Endothelial cell of umbilical vein (primary cell): Measurements from ENCODE around the gene CEP192.

Experiments used
- CTCF ChIP-seq, 2 donors: IDR thresholded peaks; 1 replicate in 1 of 2; 2 replicates in 1 of 2; pipeline ENCODE4 v1.5.1; 2011; ENCODE audit warnings: low read length in 2 of 2, mild to moderate bottlenecking in 2 of 2, moderate library complexity in 2 of 2, control low read depth in 1 of 2, inconsistent platforms in 1 of 2, low read depth in 1 of 2; ENCODE audit not compliant: insufficient read depth in 1 of 2; ENCODE audit errors: extremely low read depth in 1 of 2
- EZH2 ChIP-seq: IDR thresholded peaks from 2 replicates; pipeline ENCODE4 v1.6.1; 2012; ENCODE audit warnings: borderline replicate concordance, low read depth, mild to moderate bottlenecking, moderate library complexity, low read length, inconsistent platforms; ENCODE audit not compliant: severe bottlenecking
- FOS ChIP-seq: IDR thresholded peaks from 2 replicates; pipeline ENCODE4 v1.6.1; 2011; ENCODE audit warnings: mild to moderate bottlenecking, low read length, moderate library complexity, borderline replicate concordance; ENCODE audit not compliant: insufficient read depth
- JUN ChIP-seq: IDR thresholded peaks from 2 replicates; pipeline ENCODE4 v1.6.1; 2011; ENCODE audit warnings: borderline replicate concordance, low read depth; ENCODE audit not compliant: insufficient read length, insufficient read depth
- MAX ChIP-seq: IDR thresholded peaks from 2 replicates; pipeline ENCODE4 v1.6.1; 2011; ENCODE audit not compliant: insufficient read depth, insufficient read length
- MYC ChIP-seq: IDR thresholded peaks from one replicate; pipeline ENCODE4 v1.6.1; 2011; ENCODE audit warnings: mild to moderate bottlenecking, low read depth, low read length
- POLR2A ChIP-seq: IDR thresholded peaks from 2 replicates; pipeline ENCODE4 v1.6.1; 2012; ENCODE audit warnings: low read depth, mild to moderate bottlenecking, control low read depth, low read length
- POLR2AphosphoS5 ChIP-seq: IDR thresholded peaks from 2 replicates; pipeline ENCODE4 v1.6.1; 2012; ENCODE audit warnings: low read depth, mild to moderate bottlenecking, control low read depth, low read length, moderate library complexity; ENCODE audit not compliant: insufficient read depth

GRCh38 chr18:12947285-12948049 is 43.7 kb upstream of the CEP192 start, which contains the start of gene SEH1L:
- TF ChIP-seq CTCF (IDR thresholded peaks at IDR 0.05; ENCODE audit: extremely low read depth in 1 of 2, insufficient read depth in 1 of 2, low read depth in 1 of 2, low read length in 2 of 2), result no peak
- TF ChIP-seq POLR2AphosphoS5, result no peak
- TF ChIP-seq JUN, result no peak
- TF ChIP-seq EZH2, result no peak
- no peak for TF ChIP-seq MAX
- TF ChIP-seq MYC, result no peak
- no peak for TF ChIP-seq POLR2A
- TF ChIP-seq FOS, result no peak
